ENCODE results near the gene PDIA5.

Gene PDIA5

GRCh38 chr3:123044981-123045763 lies 21.7 kb upstream of the PDIA5 start:
- DNase-seq = no peak

- DNase-seq = no peak
Observed at GRCh38 chr3:123046262-123047061, 20.4 kb upstream of the PDIA5 start.

GRCh38 chr3:123047062-123047319 lies 19.8 kb upstream of the PDIA5 start:
- DNase-seq = no peak

- no peak for DNase-seq
Observed at GRCh38 chr3:123048480-123049237, 18.2 kb upstream of the PDIA5 start.

- DNase-seq = no peak
Observed at GRCh38 chr3:123050666-123051065, 16.2 kb upstream of the PDIA5 start.

GRCh38 chr3:123053107-123053506 lies 13.7 kb upstream of the PDIA5 start:
- no peak for DNase-seq

GRCh38 chr3:123054109-123054778 lies 12.6 kb upstream of the PDIA5 start:
- DNase-seq = no peak

- DNase-seq = no peak
Observed at GRCh38 chr3:123054931-123055330, 11.9 kb upstream of the PDIA5 start.

- DNase-seq = no peak
Observed at GRCh38 chr3:123055352-123055751, 11.5 kb upstream of the PDIA5 start.

- DNase-seq = no peak
Observed at GRCh38 chr3:123058505-123058904, 8.3 kb upstream of the PDIA5 start.

- no peak for DNase-seq
Observed at GRCh38 chr3:123060054-123060453, 6.8 kb upstream of the PDIA5 start.

GRCh38 chr3:123061856-123062255 lies 5.0 kb upstream of the PDIA5 start:
- no peak for DNase-seq

GRCh38 chr3:123063034-123063433 lies 3.8 kb upstream of the PDIA5 start:
- DNase-seq = no peak

- DNase-seq = no peak
Observed at GRCh38 chr3:123064506-123064905, 2.3 kb upstream of the PDIA5 start.

- no peak for DNase-seq
Observed at GRCh38 chr3:123064914-123065313, 1.9 kb upstream of the PDIA5 start.

GRCh38 chr3:123066599-123066895 lies 278 bp upstream of the PDIA5 start:
- no peak for DNase-seq

GRCh38 chr3:123067689-123068600 lies 1.1 kb downstream of the PDIA5 start:
- no peak for DNase-seq

GRCh38 chr3:123068601-123069381 lies 2.0 kb downstream of the PDIA5 start:
- DNase-seq = no peak

- DNase-seq = no peak
Observed at GRCh38 chr3:123070510-123070909, 3.7 kb downstream of the PDIA5 start.

- DNase-seq = no peak
Observed at GRCh38 chr3:123071146-123071545, 4.3 kb downstream of the PDIA5 start.

GRCh38 chr3:123071581-123071980 lies 4.8 kb downstream of the PDIA5 start:
- DNase-seq = no peak
